Choroid plexus epithelial cell (primary cell): Measurements from ENCODE around the gene PIGX.

Experiments
- DNase-seq: peaks from one replicate; pipeline ENCODE4 v3.0.0-alpha.2; 2010; ENCODE audit warnings: low read depth
- H3K4me3 ChIP-seq: 2 replicates; pipeline ENCODE4 v1.5.1; 2011; ENCODE audit warnings: low read depth, mild to moderate bottlenecking, control low read depth, low read length, moderate library complexity
- TF ChIP-seq, protein P1 (sequence below): conservative IDR thresholded peaks from 2 replicates; pipeline ENCODE4 v1.5.1; 2011; ENCODE audit warnings: low read depth, mild to moderate bottlenecking, control low read depth, inconsistent platforms, low read length, moderate library complexity

The PIGX gene

DNA sequence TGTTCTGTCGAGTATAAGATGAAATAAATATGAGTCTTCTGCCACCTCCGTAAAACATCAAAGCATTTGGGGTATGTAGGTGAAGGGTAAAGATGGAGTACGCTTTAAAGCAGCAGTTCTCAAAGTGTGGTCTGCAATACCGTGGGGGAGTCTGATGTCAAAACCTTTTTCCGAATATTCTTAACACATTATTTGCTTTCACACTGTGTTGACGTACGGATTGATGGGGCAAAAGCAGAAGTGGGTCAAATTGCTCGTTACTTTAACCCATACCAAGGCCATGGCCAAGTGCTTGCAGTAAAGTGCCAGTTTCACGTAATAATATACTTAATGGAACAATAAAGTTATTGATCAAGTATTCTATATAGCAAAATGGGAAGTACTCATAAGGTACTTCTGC is 63.8 kb downstream of the PIGX start:
- TF ChIP-seq, protein P1, sequence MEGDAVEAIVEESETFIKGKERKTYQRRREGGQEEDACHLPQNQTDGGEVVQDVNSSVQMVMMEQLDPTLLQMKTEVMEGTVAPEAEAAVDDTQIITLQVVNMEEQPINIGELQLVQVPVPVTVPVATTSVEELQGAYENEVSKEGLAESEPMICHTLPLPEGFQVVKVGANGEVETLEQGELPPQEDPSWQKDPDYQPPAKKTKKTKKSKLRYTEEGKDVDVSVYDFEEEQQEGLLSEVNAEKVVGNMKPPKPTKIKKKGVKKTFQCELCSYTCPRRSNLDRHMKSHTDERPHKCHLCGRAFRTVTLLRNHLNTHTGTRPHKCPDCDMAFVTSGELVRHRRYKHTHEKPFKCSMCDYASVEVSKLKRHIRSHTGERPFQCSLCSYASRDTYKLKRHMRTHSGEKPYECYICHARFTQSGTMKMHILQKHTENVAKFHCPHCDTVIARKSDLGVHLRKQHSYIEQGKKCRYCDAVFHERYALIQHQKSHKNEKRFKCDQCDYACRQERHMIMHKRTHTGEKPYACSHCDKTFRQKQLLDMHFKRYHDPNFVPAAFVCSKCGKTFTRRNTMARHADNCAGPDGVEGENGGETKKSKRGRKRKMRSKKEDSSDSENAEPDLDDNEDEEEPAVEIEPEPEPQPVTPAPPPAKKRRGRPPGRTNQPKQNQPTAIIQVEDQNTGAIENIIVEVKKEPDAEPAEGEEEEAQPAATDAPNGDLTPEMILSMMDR = no peak
- no peak overlapping the region for H3K4me3 ChIP-seq
- no peak for DNase-seq

DNA sequence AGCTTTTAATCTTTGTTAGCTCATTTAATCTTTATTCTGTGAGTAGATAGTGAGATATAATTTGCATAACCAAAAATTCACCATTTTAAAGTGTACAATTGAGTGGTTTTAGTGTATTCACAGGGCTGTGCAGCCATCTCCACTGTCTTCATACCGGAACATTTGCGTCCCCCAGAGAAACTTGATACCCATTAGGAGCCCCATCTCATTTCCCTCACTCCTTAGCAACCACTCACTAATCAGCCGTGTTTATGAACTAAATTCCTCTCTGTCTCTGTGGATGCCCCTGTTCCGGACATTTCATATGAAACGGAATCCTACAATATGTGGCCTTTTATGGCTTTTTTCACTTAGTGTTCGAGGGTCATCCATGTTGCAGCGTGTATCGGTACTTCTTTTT is 65.7 kb downstream of the PIGX start:
- no peak for DNase-seq
- TF ChIP-seq, protein P1 = no peak
- no peak overlapping the region for H3K4me3 ChIP-seq

DNA sequence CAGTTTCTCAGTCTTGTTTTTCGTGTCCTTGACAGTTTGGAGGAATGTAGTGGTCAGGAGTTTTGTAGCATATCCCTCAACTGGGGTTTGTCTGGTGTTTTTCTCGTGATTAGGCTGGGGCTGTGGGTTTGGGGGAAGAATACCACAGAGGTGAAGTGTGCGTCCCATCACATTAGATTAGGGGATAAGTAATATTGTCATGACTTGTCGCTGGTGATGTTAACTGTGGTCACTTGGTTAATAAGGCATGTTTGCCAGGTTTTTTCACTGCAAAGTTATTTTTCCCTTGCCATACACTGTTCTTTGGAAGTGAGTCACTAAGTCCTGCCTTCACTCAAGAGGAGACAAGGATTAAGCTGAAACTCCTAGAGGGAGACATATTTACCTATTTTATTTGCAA is 66.6 kb downstream of the PIGX start:
- peak; percentile 61 for DNase-seq
- TF ChIP-seq, protein P1 = no peak
- no peak overlapping the region for H3K4me3 ChIP-seq

DNA sequence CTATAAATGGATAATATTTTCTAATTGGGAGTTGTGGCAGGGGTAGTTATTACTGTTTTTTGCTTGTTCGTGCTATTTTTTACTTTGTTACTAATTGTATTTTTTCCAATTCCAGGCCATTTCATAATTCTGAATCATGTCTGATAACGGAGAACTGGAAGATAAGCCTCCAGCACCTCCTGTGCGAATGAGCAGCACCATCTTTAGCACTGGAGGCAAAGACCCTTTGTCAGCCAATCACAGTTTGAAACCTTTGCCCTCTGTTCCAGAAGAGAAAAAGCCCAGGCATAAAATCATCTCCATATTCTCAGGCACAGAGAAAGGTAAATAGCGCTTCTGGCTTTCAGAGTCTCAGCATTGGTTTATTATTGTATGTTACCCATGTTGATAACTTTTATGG is 70.3 kb downstream of the PIGX start:
- no peak overlapping the region for H3K4me3 ChIP-seq
- no peak for DNase-seq
- TF ChIP-seq, protein P1 = no peak
